ENCODE results near the gene ZNF638.

ZNF638 gene

GRCh38 chr2:71469403-71470398, 138.1 kb downstream of the ZNF638 start:
- no peak for DNase-seq
- no peak overlapping the region for H3K4me3 Mint-ChIP-seq
- no peaks in the 10 kb centered on the region for H3K36me3 Mint-ChIP-seq
- CTCF ChIA-PET, result interaction anchor here (1.3 kb wide), 1 partner anchor 9 kb away, joined by 6 read pairs; no protein-coding TSS in a partner anchor
- peaks cover 25% of the 10 kb centered on the region for H3K27me3 Mint-ChIP-seq
- H3K4me1 Mint-ChIP-seq, result peaks cover 6% of the 10 kb centered on the region
- H3K9me3 Mint-ChIP-seq, result no peaks in the 10 kb centered on the region
- H3K27ac Mint-ChIP-seq, result no peak overlapping the region

- Mint-ChIP-seq H3K4me1 (peaks cover 6% of the 10 kb centered on the region), H3K4me3 (no peak overlapping the region), H3K9me3 (no peaks in the 10 kb centered on the region), H3K36me3 (no peaks in the 10 kb centered on the region), H3K27ac (no peak overlapping the region), H3K27me3 (peaks cover 25% of the 10 kb centered on the region)
- DNase-seq, result no peak
- CTCF ChIA-PET, result no interaction called here
Measured at GRCh38 chr2:71471276-71471675, 139.7 kb downstream of the ZNF638 start.

- CTCF ChIA-PET, result no interaction called here
- H3K9me3 Mint-ChIP-seq, result no peaks in the 10 kb centered on the region
- H3K36me3 Mint-ChIP-seq, result no peaks in the 10 kb centered on the region
- H3K27me3 Mint-ChIP-seq, result peaks cover 25% of the 10 kb centered on the region
- peaks cover 2% of the 10 kb centered on the region for H3K4me1 Mint-ChIP-seq
- H3K27ac Mint-ChIP-seq, result no peak overlapping the region
- no peak overlapping the region for H3K4me3 Mint-ChIP-seq
- DNase-seq, result no peak
Measured at GRCh38 chr2:71472019-71472418, 140.4 kb downstream of the ZNF638 start.

GRCh38 chr2:71473346-71474031, 141.9 kb downstream of the ZNF638 start:
- no peak for DNase-seq
- no peaks in the 10 kb centered on the region for H3K4me1 Mint-ChIP-seq
- no peaks in the 10 kb centered on the region for H3K36me3 Mint-ChIP-seq
- H3K4me3 Mint-ChIP-seq, result no peak overlapping the region
- CTCF ChIA-PET, result no interaction called here
- H3K27me3 Mint-ChIP-seq, result peaks cover 25% of the 10 kb centered on the region
- no peaks in the 10 kb centered on the region for H3K9me3 Mint-ChIP-seq
- no peak overlapping the region for H3K27ac Mint-ChIP-seq

GRCh38 chr2:71474116-71474743, 142.6 kb downstream of the ZNF638 start:
- DNase-seq, result no peak
- H3K27ac Mint-ChIP-seq, result no peak overlapping the region
- H3K27me3 Mint-ChIP-seq, result peaks cover 31% of the 10 kb centered on the region
- H3K4me3 Mint-ChIP-seq, result no peak overlapping the region
- H3K36me3 Mint-ChIP-seq, result no peaks in the 10 kb centered on the region
- CTCF ChIA-PET, result no interaction called here
- H3K4me1 Mint-ChIP-seq, result no peaks in the 10 kb centered on the region
- no peaks in the 10 kb centered on the region for H3K9me3 Mint-ChIP-seq

- CTCF ChIA-PET, result no interaction called here
- no peaks in the 10 kb centered on the region for H3K36me3 Mint-ChIP-seq
- H3K4me3 Mint-ChIP-seq, result no peak overlapping the region
- peaks cover 36% of the 10 kb centered on the region for H3K27me3 Mint-ChIP-seq
- H3K9me3 Mint-ChIP-seq, result no peaks in the 10 kb centered on the region
- no peak for DNase-seq
- H3K4me1 Mint-ChIP-seq, result no peaks in the 10 kb centered on the region
- no peak overlapping the region for H3K27ac Mint-ChIP-seq
Measured at GRCh38 chr2:71474744-71475397, 143.3 kb downstream of the ZNF638 start.

- CTCF ChIA-PET, result no interaction called here
- no peaks in the 10 kb centered on the region for H3K4me1 Mint-ChIP-seq
- no peak for DNase-seq
- no peak overlapping the region for H3K4me3 Mint-ChIP-seq
- peaks cover 31% of the 10 kb centered on the region for H3K27me3 Mint-ChIP-seq
- H3K9me3 Mint-ChIP-seq, result no peaks in the 10 kb centered on the region
- no peak overlapping the region for H3K27ac Mint-ChIP-seq
- no peaks in the 10 kb centered on the region for H3K36me3 Mint-ChIP-seq
Measured at GRCh38 chr2:71476495-71476894, 144.9 kb downstream of the ZNF638 start.

GRCh38 chr2:71477231-71477691, 145.7 kb downstream of the ZNF638 start:
- Mint-ChIP-seq H3K36me3 (no peaks in the 10 kb centered on the region), H3K27ac (no peak overlapping the region), H3K9me3 (no peaks in the 10 kb centered on the region), H3K4me3 (no peak overlapping the region), H3K27me3 (peaks cover 33% of the 10 kb centered on the region), H3K4me1 (no peaks in the 10 kb centered on the region)
- CTCF ChIA-PET, result no interaction called here
- DNase-seq, result no peak

GRCh38 chr2:71478806-71479205, 147.2 kb downstream of the ZNF638 start:
- Mint-ChIP-seq H3K4me1 (no peaks in the 10 kb centered on the region), H3K9me3 (no peaks in the 10 kb centered on the region), H3K36me3 (no peaks in the 10 kb centered on the region), H3K27me3 (peaks cover 28% of the 10 kb centered on the region), H3K27ac (no peak overlapping the region), H3K4me3 (no peak overlapping the region)
- CTCF ChIA-PET, result no interaction called here
- no peak for DNase-seq

GRCh38 chr2:71479261-71479660, 147.7 kb downstream of the ZNF638 start:
- CTCF ChIA-PET, result no interaction called here
- Mint-ChIP-seq H3K4me1 (no peaks in the 10 kb centered on the region), H3K9me3 (no peaks in the 10 kb centered on the region), H3K4me3 (no peak overlapping the region), H3K36me3 (no peaks in the 10 kb centered on the region), H3K27me3 (peaks cover 28% of the 10 kb centered on the region), H3K27ac (no peak overlapping the region)
- no peak for DNase-seq

- CTCF ChIA-PET, result interaction anchor here (1.3 kb wide), 1 partner anchor 20 kb away, joined by 3 read pairs; no protein-coding TSS in a partner anchor
- no peak overlapping the region for H3K4me3 Mint-ChIP-seq
- no peaks in the 10 kb centered on the region for H3K36me3 Mint-ChIP-seq
Measured at GRCh38 chr2:71481111-71481510, 149.5 kb downstream of the ZNF638 start.

GRCh38 chr2:71482055-71482454, 150.5 kb downstream of the ZNF638 start:
- H3K4me1 Mint-ChIP-seq, result no peaks in the 10 kb centered on the region
- peaks cover 35% of the 10 kb centered on the region for H3K27me3 Mint-ChIP-seq
- no peak for DNase-seq
- no peaks in the 10 kb centered on the region for H3K9me3 Mint-ChIP-seq
- H3K27ac Mint-ChIP-seq, result no peak overlapping the region
- CTCF ChIA-PET, result no interaction called here
- H3K4me3 Mint-ChIP-seq, result no peak overlapping the region
- no peaks in the 10 kb centered on the region for H3K36me3 Mint-ChIP-seq

More at GRCh38 chr2:71481111-71481510, 149.5 kb downstream of the ZNF638 start:
- H3K4me1 Mint-ChIP-seq, result no peaks in the 10 kb centered on the region
- peaks cover 32% of the 10 kb centered on the region for H3K27me3 Mint-ChIP-seq
- H3K27ac Mint-ChIP-seq, result no peak overlapping the region
- DNase-seq, result no peak
- no peaks in the 10 kb centered on the region for H3K9me3 Mint-ChIP-seq

GRCh38 chr2:71483246-71483645, 151.7 kb downstream of the ZNF638 start:
- Mint-ChIP-seq H3K4me1 (no peaks in the 10 kb centered on the region), H3K27me3 (peaks cover 35% of the 10 kb centered on the region), H3K36me3 (no peaks in the 10 kb centered on the region), H3K4me3 (no peak overlapping the region), H3K27ac (no peak overlapping the region), H3K9me3 (no peaks in the 10 kb centered on the region)
- CTCF ChIA-PET, result no interaction called here
- no peak for DNase-seq

GRCh38 chr2:71484354-71484753, 152.8 kb downstream of the ZNF638 start:
- Mint-ChIP-seq H3K27ac (no peak overlapping the region), H3K9me3 (no peaks in the 10 kb centered on the region), H3K4me3 (no peak overlapping the region), H3K36me3 (no peaks in the 10 kb centered on the region), H3K4me1 (no peaks in the 10 kb centered on the region), H3K27me3 (peaks cover 38% of the 10 kb centered on the region)
- DNase-seq, result no peak
- CTCF ChIA-PET, result no interaction called here
